Mesenteric fat pad (tissue), 1 donor: ENCODE results near the gene SLC4A2. TPM values are rescaled to one million over a fixed set of nuclear protein-coding genes. Genes with fewer than 3 reads are reported as not detected.

ENCODE experiments used
- DNase-seq: peaks from one replicate; pipeline ENCODE4 v3.0.0-alpha.2; 2020; ENCODE audit warnings: low spot score
- total RNA-seq: library from RNA; stranded (reverse); fragmentation: NEBNext Ultra II Directional; extraction: Animal tissue kit (Norgen Biotek cat#: 25700); gene quantifications from one replicate; pipeline ENCODE4 v1.2.1, GENCODE V29; 2021
- donor health status: DM: yes; HTN: yes; CAD: no.

Gene SLC4A2
- total RNA-seq, 1 donor from 2014 or later, result 130 TPM

GRCh38 chr7:151114151-151115090 is 55.0 kb downstream of the SLC4A2 start:
- no peak for DNase-seq

DNA sequence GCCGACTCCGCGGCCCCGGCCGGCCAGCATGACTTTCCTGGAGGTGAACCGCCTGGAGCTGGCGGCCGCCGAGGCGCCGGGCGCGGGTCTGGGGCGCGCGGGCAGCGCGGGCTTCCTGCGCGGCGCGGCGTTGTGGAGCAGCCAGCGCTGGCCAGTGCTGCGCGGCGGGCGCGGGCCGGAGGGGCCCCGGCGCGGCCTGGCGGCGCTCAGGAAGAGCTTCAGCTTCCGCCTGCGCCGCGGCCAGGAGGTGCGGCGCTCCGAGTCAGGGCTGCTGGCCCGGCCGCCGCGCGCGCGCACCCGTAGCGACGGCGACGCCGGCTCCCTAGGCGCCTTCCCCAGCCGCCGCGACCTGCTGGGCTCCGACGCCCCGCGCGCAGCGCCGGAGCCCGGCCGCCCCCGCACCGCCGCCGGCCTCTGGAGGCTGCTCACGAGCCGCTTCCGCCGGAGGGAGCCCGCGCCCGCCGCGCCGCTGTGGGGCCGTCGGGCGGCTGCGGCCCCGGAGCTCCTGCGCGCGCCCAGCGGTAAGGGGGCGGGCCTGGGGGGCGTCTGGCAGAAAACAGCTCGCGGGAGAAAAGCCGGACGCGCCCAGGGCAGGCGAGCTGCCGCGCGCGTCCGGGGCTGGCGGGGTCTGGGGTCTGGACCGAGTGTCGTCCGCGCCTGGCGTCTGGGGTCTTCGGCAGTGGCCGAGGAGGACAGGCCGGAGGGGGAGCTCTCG is 55.9 kb downstream of the SLC4A2 start:
- DNase-seq, result no peak

- no peak for DNase-seq
These were observed 56.5 kb downstream of the SLC4A2 start for GRCh38 chr7:151115836-151116418.

DNA sequence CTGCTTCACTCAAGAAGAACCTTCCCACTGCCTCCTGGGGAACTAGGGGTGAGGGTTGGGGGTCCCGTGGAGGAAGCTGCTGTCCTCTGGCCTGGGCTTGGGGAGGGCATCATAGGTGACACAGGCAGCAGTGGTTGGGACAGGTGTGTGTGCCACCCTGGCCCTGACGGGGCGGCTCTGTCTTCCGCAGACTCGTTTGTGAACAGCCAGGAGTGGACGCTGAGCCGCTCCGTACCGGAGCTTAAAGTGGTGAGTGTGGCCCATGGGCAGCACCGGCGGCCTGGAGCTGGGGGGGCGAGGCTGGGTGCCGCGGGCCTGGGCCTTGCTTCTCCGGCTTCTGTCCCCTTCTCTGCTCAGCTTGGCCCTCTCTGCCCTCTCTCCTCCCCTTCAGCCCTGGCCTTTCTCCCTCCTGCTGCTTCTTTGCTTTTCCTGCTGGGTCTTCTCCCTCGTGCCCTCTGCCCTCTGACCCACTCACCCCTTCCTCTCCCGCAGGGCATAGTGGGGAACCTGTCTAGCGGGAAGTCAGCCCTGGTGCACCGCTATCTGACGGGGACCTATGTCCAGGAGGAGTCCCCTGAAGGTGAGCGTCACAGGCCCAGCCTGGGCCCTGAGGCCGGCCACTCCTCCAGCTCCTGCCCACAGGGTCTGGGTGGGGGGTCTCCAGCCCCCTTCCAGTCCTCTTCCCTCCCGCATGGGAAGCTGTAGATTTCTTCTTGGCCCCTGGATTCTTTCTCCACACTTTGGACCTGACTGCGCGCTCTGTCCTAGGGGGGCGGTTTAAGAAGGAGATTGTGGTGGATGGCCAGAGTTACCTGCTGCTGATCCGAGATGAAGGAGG is 57.4 kb downstream of the SLC4A2 start:
- no peak for DNase-seq

GRCh38 chr7:151117565-151117964 is 58.2 kb downstream of the SLC4A2 start:
- DNase-seq, result no peak

GRCh38 chr7:151118108-151119054 is 59.0 kb downstream of the SLC4A2 start:
- DNase-seq, result no peak

- DNase-seq, result no peak
These were observed 59.6 kb downstream of the SLC4A2 start for GRCh38 chr7:151119055-151119415.

DNA sequence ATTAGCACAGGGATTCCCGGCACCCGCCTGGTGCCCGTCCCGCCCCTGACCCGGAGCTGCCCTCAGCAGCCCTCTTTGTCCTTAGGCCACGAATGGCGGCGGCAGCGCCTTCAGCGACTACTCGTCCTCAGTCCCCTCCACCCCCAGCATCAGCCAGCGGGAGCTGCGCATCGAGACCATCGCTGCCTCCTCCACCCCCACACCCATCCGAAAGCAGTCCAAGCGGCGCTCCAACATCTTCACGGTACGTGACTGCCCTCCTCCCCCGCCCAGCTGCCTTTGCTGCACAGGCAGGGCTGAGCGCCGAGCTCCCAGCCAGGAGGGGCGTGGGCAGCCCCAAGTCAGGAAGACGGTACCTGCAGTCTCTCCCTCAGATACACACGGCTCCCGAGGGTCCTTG is 60.5 kb downstream of the SLC4A2 start:
- DNase-seq, result no peak

DNA sequence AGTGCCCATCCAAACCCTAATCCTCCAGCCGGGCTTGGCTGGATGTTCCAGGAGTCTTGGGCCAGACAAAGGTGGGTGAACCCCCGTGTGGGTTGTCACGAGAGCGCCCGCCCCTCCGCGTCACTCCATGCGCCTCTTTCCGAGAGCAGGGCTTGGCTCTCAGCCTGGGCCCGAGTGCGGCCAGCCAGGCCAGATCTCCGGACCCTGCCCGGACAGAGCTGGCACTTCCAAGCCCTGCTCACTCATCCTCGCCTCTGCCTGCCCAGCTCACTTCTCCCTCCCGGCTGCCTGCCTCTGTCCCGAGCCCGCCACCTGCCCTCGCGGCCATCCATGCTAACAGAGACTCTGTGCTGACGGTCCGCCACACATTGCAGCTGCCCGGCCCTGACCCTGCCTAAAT is 61.5 kb downstream of the SLC4A2 start:
- no peak for DNase-seq

DNA sequence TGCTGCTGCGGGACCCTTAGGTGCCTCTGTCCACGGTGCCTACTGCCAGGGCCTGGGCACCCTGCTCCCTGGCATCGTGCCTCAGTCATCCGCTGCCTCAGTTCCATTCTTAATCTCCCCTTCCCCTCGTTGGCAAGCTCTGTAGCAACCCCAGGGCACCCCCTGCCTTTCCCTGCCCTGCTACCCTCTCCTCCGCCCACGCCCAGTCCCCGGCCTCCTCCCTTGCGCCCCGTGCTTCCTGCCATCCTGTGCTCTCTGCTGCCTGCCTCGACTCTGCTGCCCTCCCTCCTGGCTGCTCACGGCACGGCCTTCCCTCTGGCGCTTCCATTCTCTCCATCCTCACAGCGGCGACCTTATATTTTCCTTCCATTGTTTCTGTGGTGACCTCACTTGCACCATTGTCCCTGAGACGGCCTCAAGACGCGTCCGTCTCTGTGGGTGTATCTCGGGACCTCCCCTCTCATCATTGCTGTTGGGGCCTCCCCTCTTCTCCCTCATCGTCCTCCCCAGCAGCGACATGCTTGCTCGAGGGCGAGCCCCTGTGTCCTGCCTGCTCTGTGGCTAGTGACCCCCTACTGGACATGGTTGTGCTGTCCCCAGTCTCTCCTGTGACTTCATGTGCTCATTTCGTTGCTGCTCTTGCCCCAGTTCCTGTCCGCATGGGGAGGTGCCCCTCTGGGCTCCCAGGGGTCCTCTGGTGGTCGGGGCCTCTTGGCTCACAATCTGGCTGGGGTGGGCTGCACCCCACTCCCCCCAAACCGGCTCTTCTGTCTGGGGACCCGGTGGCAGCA is 62.2 kb downstream of the SLC4A2 start:
- DNase-seq, result no peak

DNA sequence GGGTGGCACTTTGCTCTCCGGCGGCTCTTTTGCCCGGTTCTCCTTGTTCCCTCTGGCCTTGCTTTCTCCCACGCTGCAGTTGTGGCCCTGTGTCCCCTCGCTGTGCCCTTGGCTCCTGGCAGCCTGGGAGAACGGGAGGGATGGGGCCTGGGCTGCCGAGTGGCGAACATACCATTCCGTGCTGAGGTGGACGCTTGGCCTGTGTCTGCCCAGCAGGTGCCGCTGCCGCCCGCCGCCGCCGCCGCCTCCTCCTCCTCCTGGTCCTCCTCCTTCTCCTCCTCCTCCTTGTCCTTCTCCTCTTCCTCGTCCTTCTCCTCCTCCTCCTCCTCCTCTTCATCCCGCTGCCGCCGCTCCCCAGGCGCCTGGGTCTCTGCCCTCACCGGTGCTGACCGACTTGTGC is 62.9 kb downstream of the SLC4A2 start:
- no peak for DNase-seq

- DNase-seq, result no peak
These were observed 63.4 kb downstream of the SLC4A2 start for GRCh38 chr7:151122796-151123157.

DNA sequence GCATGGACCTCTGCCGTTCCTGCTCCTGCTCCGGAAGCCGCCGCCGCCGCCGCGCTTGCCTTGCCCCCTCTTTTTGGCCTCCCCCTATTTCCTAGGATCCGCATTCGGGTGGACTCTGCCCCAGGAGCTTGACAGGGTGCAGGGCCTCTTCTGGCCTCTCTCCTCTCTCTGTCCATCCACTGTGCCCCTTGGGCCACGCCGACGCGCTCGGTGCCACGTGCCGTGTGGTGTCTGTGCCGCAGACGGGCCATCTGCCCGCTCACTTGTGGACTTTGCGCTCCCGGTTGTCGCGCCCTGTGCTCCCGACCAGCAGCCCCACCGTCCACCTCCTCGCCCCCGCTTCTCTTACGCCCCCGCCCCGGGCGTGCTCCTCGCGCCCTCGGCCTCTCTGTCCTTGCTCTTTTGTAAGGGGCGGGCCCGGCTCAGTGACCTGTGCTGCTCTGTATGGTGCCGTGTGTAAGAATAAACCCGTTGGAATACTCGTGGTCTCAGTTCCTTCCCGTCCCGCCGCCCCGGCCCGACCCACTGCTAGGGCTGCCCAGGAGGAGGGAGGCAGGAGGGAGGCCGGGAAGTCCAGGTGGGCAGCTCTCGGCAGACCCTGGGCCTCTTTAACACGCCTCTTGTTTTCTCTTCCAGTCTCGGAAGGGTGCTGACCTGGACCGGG is 63.9 kb downstream of the SLC4A2 start:
- no peak for DNase-seq

DNA sequence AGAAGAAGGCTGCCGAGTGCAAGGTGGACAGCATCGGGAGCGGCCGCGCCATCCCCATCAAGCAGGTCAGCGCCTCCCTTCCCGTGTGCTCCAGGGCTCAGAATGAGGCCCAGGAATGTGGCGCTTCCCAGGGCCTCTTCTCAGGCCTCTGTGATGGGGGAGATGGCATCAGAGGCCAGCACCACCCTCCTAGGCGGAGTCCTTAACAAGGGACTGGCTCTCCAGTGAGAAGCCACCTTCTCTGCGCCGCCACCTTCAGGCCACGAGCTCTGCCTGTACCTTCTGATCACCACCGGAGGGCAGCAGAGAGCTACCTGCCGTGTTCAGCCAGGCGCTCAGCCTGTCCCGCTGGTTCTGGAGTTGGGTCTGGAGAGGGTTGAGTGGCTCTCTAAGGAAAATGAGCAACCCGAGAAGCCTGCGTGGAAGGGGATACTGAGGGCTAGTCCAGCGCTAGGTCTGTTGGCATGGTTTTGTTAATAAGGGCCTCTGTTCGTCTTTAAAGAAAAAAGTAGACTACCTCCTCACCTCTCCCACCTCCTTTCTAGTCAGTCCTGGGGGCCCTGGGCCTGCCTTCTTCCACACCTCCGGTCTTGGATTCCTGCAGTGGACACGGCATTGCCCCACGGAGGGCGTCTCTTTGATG is 64.6 kb downstream of the SLC4A2 start:
- DNase-seq, result no peak

- no peak for DNase-seq
These were observed 65.1 kb downstream of the SLC4A2 start for GRCh38 chr7:151124481-151124880.

GRCh38 chr7:151124899-151125399 is 65.6 kb downstream of the SLC4A2 start:
- no peak for DNase-seq

GRCh38 chr7:151125470-151125845 is 66.1 kb downstream of the SLC4A2 start:
- no peak for DNase-seq

DNA sequence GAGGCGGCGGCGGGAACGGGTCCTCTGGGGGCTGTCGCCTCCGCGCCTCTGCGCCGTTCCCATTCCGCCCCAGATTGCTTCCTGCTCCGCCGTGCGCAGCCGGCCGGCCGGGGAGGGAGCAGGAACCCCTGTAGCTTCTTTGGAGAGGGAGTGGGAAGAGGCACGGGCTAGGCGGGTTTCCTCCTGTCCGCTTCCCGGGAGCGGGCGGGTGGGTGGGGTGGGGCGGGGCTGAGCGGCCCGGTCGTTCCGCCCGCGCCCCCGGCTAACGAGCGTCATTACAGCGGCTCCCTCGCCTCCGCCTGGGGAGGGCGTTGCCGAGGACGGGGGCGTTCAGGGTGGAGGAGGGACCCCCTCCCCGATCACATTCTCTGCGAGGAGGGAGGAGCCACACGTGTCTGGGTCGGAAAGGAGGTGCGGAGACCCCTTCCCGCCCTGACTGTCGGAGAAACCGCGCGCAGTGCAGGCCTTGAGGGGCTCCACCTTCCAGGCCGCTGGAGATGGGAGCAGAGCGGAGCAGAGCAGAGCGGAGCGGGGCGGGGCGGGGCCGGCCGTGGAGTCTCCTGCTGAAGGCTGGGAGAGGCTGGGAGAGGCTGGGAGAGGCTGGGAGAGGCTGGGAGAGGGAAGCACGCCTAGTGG is 66.6 kb downstream of the SLC4A2 start:
- no peak for DNase-seq
